HG03342 (cell line): ENCODE measurements around the gene USP37.

Experiments used
- ATAC-seq: cut with Tn5 transposase; IDR thresholded peaks from one replicate; pipeline ENCODE4 v1.9.1; 2021; ENCODE audit warnings: mild to moderate bottlenecking, moderate library complexity; ENCODE audit not compliant: unreplicated experiment

The USP37 gene

GRCh38 chr2:218477247-218477646, 90.9 kb downstream of the USP37 start:
- no peak for ATAC-seq

- no peak for ATAC-seq
These were observed 91.5 kb downstream of the USP37 start for GRCh38 chr2:218476676-218477075.

- ATAC-seq = no peak
These were observed 93.6 kb downstream of the USP37 start for GRCh38 chr2:218474527-218474926.

- no peak for ATAC-seq
These were observed 95.2 kb downstream of the USP37 start for GRCh38 chr2:218472988-218473387.

GRCh38 chr2:218471982-218472381, 96.2 kb downstream of the USP37 start:
- ATAC-seq = no peak

GRCh38 chr2:218471036-218471435, 97.1 kb downstream of the USP37 start:
- no peak for ATAC-seq

- no peak for ATAC-seq
These were observed 97.7 kb downstream of the USP37 start for GRCh38 chr2:218470448-218470847.

GRCh38 chr2:218465987-218466633, 102.0 kb downstream of the USP37 start:
- no peak for ATAC-seq

- no peak for ATAC-seq
These were observed 109.6 kb downstream of the USP37 start for GRCh38 chr2:218458598-218458997.

GRCh38 chr2:218456849-218457248, 111.3 kb downstream of the USP37 start:
- no peak for ATAC-seq

GRCh38 chr2:218452079-218452478, 116.1 kb downstream of the USP37 start:
- no peak for ATAC-seq

GRCh38 chr2:218448934-218449333, 119.2 kb downstream of the USP37 start:
- no peak for ATAC-seq

GRCh38 chr2:218447072-218447471, 121.1 kb downstream of the USP37 start:
- ATAC-seq = no peak

GRCh38 chr2:218446547-218446946, 121.6 kb downstream of the USP37 start:
- no peak for ATAC-seq

GRCh38 chr2:218445602-218446001, 122.5 kb downstream of the USP37 start:
- ATAC-seq = no peak

- ATAC-seq = no peak
These were observed 123.3 kb downstream of the USP37 start for GRCh38 chr2:218444692-218445357.

GRCh38 chr2:218438596-218438995, 129.6 kb downstream of the USP37 start:
- no peak for ATAC-seq

GRCh38 chr2:218437969-218438368, 130.2 kb downstream of the USP37 start:
- ATAC-seq = no peak

GRCh38 chr2:218436992-218437391, 131.2 kb downstream of the USP37 start:
- no peak for ATAC-seq

GRCh38 chr2:218435003-218435982, 132.9 kb downstream of the USP37 start:
- no peak for ATAC-seq

- no peak for ATAC-seq
These were observed 133.7 kb downstream of the USP37 start for GRCh38 chr2:218434456-218434855.
